ENCODE results near the gene FBN3.

GRCh38 chr19:8116437-8117293 is 32.7 kb downstream of the FBN3 start:
- TF ChIP-seq CTCF (IDR thresholded peaks at IDR 0.05), result no peak
- no peak for TF ChIP-seq EZH2 (IDR thresholded peaks at IDR 0.05; ENCODE audit: borderline replicate concordance, insufficient read depth, low read depth, low read length, poor library complexity, severe bottlenecking)

Data from B cell (primary cell).